SK-N-MC (cell line): ENCODE measurements around the gene ASF1B.

ENCODE experiments used
- EZH2 ChIP-seq: fragments of 200-600 bp; sonication (generic); IDR thresholded peaks from one replicate; pipeline ENCODE4 v1.6.1; 2017; ENCODE audit warnings: antibody characterized with exemption
- FOXP2 ChIP-seq: optimal IDR thresholded peaks from 2 replicates; pipeline ENCODE3; 2011; ENCODE audit warnings: mild to moderate bottlenecking, moderate library complexity; ENCODE audit not compliant: insufficient read depth; ENCODE audit errors: extremely low read length, control extremely low read depth
- POLR2AphosphoS5 ChIP-seq: IDR thresholded peaks from 2 replicates; pipeline ENCODE4 v1.6.1; 2012; ENCODE audit warnings: mild to moderate bottlenecking, low read depth, low read length, borderline replicate concordance

GRCh38 chr19:14111486-14111885, 24.9 kb downstream of the ASF1B start:
- TF ChIP-seq FOXP2 (no peak), POLR2AphosphoS5 (no peak), EZH2 (no peak)
